NCI-H187 (cell line): ENCODE results near the gene PRKD3.

Source experiments
- DNase-seq, 2 experiments: peaks; one replicate each; lab custom pipeline; 2025; lab: John Stamatoyannopoulos, UW

The PRKD3 gene

GRCh38 chr2:37324786-37325624 lies at the start of gene PRKD3:
PRKD3 (minus strand) TSS chr2:37324833; CDS start chr2:37316524, 8,309 bp downstream.
- DNase-seq: peak; percentile 40 to 72

- no peak for DNase-seq
These were observed 47.4 kb upstream of the PRKD3 start for GRCh38 chr2:37372000-37372399.

GRCh38 chr2:37370666-37371065 lies 46.0 kb upstream of the PRKD3 start:
- no peak for DNase-seq

- DNase-seq: no peak
These were observed 43.4 kb upstream of the PRKD3 start for GRCh38 chr2:37367984-37368383.

DNA sequence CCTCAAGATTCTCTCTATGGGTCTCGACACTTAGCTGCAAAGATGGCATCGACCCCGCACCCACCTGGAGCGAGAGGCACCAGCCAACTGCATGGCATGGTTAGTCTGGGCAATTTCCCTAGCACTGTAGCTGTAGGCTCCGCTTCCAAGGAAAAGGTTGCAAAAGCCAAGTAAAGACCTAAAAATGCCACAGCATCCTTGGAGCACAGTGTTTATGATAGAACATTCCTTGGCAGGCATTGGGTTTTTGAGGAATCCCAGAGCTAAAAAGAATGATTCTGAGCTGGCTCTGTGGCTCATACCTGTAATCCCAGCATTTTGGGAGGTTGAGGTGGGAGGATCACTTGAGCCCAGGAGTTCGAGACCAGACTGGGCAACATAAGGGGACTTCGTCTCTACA lies 42.7 kb upstream of the PRKD3 start:
- no peak for DNase-seq

GRCh38 chr2:37366773-37367172 lies 42.1 kb upstream of the PRKD3 start:
- no peak for DNase-seq

DNA sequence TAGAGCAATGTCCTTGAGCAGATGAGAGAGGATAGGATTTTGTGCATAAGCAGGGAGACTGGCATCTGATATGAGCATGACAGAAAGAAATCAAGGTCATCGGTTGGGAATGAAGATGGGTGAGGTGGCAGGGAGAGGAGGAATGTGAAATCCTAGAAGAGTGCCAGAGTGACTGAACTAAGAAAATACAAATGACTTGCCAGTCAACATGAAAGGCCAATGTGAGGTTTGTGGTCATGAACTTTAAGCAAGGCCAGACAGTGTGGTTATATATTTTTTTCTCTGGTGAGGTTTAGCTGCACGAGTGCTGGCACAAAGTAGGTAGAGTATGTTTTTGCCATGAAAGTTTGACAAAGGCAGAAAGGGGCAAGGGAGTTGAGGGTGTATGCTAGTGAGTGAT lies 41.0 kb upstream of the PRKD3 start:
- DNase-seq: no peak

GRCh38 chr2:37364351-37364750 lies 39.7 kb upstream of the PRKD3 start:
- DNase-seq: no peak

DNA sequence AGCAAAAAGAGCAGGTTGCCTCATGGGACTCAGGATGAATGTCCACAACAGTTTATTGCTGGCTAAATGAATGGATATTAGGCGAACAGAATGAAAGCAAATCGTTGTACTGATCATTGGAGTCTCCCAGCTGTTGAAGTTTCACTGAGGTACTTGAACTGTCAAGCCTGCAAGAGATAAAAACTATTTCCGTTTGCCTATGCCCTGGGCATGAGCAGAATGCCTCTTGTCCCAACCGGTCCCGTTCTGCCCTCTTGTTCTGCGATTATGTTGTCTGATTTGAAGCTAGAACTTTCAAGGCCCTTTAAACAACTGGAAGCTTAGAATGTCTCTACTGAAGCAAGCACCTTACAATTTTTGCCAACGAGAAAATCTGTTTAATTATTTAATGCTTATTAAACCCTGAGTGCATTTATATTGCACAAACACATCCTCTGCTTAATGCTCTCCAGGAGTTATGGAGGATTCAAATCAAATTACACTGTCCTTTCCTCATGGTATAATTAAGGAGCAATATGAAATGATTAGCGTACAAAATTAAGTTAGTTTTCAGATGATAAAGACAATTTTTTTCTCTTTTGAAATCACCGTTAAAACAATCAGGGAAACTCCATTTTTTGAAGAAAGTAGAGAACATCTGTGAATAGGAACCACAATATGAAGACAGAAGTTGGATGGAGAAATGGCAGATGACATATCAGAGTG lies 37.5 kb upstream of the PRKD3 start:
- no peak for DNase-seq

GRCh38 chr2:37361216-37361815 lies 36.7 kb upstream of the PRKD3 start:
- no peak for DNase-seq

DNA sequence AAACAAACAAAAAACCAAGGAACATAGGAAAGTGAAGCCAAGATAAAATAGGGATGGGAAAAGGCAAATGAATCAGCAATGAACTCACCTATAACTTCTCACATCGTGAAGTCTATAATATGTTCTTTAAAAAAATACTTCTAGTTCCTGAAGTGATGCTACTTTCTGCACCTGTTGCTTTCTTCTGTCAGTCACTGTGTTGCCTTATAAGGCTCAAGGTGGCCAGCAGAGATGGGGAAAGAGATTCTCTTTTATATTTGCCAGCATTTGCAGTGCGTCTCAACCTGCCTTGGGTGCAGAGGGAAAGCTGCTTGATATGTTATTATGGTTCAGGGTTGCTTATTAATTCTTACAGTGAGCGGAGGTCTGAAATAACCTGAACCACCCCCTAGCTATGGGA lies 33.8 kb upstream of the PRKD3 start:
- no peak for DNase-seq

DNA sequence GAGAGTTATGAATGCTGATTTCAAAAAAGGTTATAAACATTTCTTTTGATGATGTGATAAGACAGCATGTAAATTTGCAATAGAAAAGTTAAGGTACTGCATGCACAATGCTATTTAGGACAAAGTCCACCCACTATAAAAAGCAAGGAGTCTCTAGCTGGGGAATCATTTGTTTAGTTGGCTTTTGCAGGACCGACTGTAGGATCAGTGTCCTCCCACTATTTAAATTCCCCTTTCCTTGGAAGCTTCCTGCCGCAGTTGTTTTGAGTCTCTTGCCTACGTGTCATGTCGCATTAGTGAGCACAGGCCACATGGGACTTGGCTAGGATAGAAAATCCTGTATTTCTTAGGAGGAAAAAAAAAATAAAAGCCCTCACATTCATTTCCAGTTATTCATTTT lies 32.9 kb upstream of the PRKD3 start:
- DNase-seq: no peak

DNA sequence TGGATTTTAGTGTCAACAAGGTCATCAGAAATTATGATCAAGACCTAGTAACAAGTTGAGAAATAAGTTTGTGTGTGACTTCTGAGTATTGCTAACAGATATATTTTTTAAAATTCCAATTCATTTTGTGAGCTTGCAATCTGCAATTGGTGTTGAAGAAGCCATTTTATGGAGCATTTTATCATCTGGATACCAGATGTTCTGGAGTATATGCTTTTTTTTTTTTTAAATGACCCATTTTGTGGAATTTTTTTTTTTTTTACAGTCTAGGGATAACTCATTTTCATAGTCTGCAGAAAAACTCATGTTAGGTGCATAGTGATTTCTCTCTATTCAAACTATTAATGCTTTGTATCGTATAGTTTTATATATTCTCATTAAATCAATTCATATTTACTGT lies 32.4 kb upstream of the PRKD3 start:
- DNase-seq: no peak

- DNase-seq: no peak
These were observed 31.7 kb upstream of the PRKD3 start for GRCh38 chr2:37356299-37356698.

DNA sequence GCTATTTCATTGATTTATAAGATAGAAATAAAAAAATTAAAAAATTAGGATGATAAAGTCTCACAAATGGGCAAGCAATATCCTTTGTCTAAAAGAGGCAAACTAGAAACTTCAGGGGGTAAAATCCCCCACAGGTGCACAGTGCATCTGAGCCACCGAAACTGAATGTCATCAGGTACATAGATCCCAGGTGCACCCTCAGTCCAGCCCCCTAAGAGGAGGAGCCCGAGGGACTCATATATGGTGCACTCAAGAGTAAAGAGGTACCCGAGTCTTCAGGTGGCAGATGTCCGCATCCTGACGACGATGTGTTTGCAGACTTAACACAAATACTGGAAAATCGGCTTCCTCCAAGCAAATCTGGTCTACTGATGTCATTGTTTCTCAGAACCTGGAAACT lies 31.1 kb upstream of the PRKD3 start:
- no peak for DNase-seq

- DNase-seq: no peak
These were observed 29.9 kb upstream of the PRKD3 start for GRCh38 chr2:37354531-37354930.

DNA sequence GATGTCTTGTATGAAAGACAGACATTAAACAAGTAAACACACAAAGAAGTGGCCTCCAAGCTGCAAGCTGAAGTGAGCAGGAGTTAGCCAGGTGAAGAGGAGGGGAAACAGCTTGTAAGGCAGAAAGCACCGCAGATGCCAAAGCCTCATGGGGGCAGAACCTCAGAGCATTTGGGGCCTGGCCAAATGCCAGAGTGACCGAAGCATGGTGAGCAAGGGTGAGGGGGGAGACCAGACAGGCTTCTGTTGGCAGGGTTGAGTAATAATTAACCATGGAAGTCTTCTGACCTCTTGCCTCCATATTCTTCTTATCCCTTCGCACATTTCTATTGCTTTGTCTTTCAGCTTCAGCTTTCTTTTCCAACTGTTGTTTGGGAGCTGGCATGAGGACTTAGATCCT lies 25.4 kb upstream of the PRKD3 start:
- peak in 1 of 2 experiments; percentile 46 for DNase-seq

- DNase-seq: peak in 1 of 2 experiments; percentile 46
These were observed 24.7 kb upstream of the PRKD3 start for GRCh38 chr2:37349231-37349860.

DNA sequence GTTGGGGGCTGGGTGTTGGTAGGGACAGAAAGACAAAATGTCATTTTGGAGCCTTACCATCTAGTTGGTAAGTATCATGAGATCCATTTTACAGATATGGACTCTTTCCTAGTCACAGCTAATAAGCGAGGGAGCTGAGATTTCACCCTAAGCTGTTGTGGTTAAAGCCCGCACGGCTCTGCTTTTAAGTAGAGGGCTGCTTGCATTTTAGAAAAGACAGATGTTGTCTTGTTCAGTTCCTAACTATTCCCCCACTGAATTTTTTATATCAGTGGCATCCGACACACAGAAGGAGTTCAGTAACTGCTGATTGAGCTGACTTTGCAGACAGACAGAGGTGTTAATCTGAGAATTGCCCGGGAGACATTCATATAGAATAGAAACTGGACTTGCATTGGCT lies 23.5 kb upstream of the PRKD3 start:
- DNase-seq: no peak

GRCh38 chr2:37344453-37345361 lies 20.1 kb upstream of the PRKD3 start, which contains the start of gene QPCT:
QPCT (plus strand) TSS chr2:37344630; CDS start chr2:37344732, 102 bp downstream.
- peak in 1 of 2 experiments; percentile 56 for DNase-seq
